SW 1271 (cell line): ENCODE measurements around the gene TNFSF8.

Experiments used
- DNase-seq, 2 experiments: peaks; one replicate each; lab custom pipeline; 2025; lab: John Stamatoyannopoulos, UW

TNFSF8 gene

GRCh38 chr9:114935119-114935518 lies 4.7 kb upstream of the TNFSF8 start:
- no peak for DNase-seq

GRCh38 chr9:114932502-114932901 lies 2.1 kb upstream of the TNFSF8 start:
- DNase-seq = no peak

GRCh38 chr9:114931407-114931806 lies 1.0 kb upstream of the TNFSF8 start:
- no peak for DNase-seq

- no peak for DNase-seq
Observed at GRCh38 chr9:114929201-114929600, 1.2 kb downstream of the TNFSF8 start.

- DNase-seq = no peak
Observed at GRCh38 chr9:114928671-114929070, 1.7 kb downstream of the TNFSF8 start.

GRCh38 chr9:114928136-114928535 lies 2.3 kb downstream of the TNFSF8 start:
- no peak for DNase-seq

- DNase-seq = no peak
Observed at GRCh38 chr9:114925672-114926071, 4.7 kb downstream of the TNFSF8 start.

GRCh38 chr9:114925039-114925438 lies 5.4 kb downstream of the TNFSF8 start:
- no peak for DNase-seq

GRCh38 chr9:114924327-114924726 lies 6.1 kb downstream of the TNFSF8 start:
- no peak for DNase-seq

GRCh38 chr9:114923918-114924317 lies 6.5 kb downstream of the TNFSF8 start:
- no peak for DNase-seq

- DNase-seq = no peak
Observed at GRCh38 chr9:114921171-114921570, 9.2 kb downstream of the TNFSF8 start.

- no peak for DNase-seq
Observed at GRCh38 chr9:114919611-114920010, 10.8 kb downstream of the TNFSF8 start.

- no peak for DNase-seq
Observed at GRCh38 chr9:114916481-114916880, 13.9 kb downstream of the TNFSF8 start.

- DNase-seq = no peak
Observed at GRCh38 chr9:114914139-114914538, 16.3 kb downstream of the TNFSF8 start.

- DNase-seq = no peak
Observed at GRCh38 chr9:114913656-114914055, 16.7 kb downstream of the TNFSF8 start.

GRCh38 chr9:114913217-114913616 lies 17.2 kb downstream of the TNFSF8 start:
- DNase-seq = no peak

- peak; percentile 20 to 61 for DNase-seq
Observed at GRCh38 chr9:114911167-114911821, 19.1 kb downstream of the TNFSF8 start.

- no peak for DNase-seq
Observed at GRCh38 chr9:114910541-114910940, 19.9 kb downstream of the TNFSF8 start.

GRCh38 chr9:114909661-114910060 lies 20.7 kb downstream of the TNFSF8 start:
- DNase-seq = no peak

GRCh38 chr9:114908805-114909448 lies 21.5 kb downstream of the TNFSF8 start:
- no peak for DNase-seq

- DNase-seq = peak in 1 of 2 experiments; percentile 73
Observed at GRCh38 chr9:114908104-114908622, 22.2 kb downstream of the TNFSF8 start.

- peak; percentile 29 to 56 for DNase-seq
Observed at GRCh38 chr9:114906922-114907571, 23.3 kb downstream of the TNFSF8 start.
